Measurements from ENCODE around the gene METTL6. TPM values are rescaled to one million over a fixed set of nuclear protein-coding genes. Genes with fewer than 3 reads are reported as not detected.

The METTL6 gene
- total and polyA plus RNA-seq, 2 of the 4 experiments (the other 2 are of a cell fraction) = 15.4 to 21.5 TPM

DNA sequence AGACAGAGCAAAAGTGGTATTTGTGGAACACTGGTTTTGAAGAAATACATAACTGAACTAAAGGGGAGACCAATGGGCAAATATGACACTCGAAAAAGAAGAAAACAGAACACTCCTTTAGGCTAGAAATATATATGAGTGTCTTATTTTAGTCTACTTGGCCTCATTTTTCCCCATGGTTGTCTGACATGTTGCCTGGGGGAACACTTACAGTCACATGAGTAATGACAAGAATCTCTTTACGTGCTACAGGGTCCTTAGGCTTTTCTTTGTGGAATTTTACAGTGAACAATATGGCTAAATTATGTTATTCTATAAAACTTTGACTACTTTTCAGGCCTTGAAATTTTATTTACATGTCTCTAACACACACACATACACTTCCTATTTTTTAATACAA, 17.6 kb downstream of the METTL6 start:
- no peaks in the 10 kb centered on the region for H4K20me1 ChIP-seq (ENCODE audit: insufficient read depth, low read length)
- no peaks in the 10 kb centered on the region for H3K9me1 ChIP-seq (ENCODE audit: insufficient read depth, low read length)
- H3K4me1 ChIP-seq (ENCODE audit: control insufficient read depth, insufficient read depth, low read length) = no peaks in the 10 kb centered on the region
- BruUV-seq (replicated peaks) = no TSS peak
- H3K56ac ChIP-seq (ENCODE audit: extremely low read depth, insufficient read depth, low read length) = no peak overlapping the region
- ChIA-PET POLR2A (ENCODE audit: unreplicated experiment) (no interaction called here), CTCF (no interaction called here)
- dilution Hi-C loops (cut with HindIII; ENCODE audit: low sequenced_read_pairs, unreplicated experiment) (no loop called here), intact Hi-C loops (cut with micrococcal nuclease) (loop anchor here (10.0 kb wide), 1 partner anchor 305 kb away; no protein-coding TSS in a partner anchor), in situ Hi-C loops (cut with MboI; ENCODE audit: low sequenced_read_pairs) (no loop called here)
- no peak overlapping the region for H2BK15ac ChIP-seq (ENCODE audit: low read depth, low read length)
- no peak overlapping the region for H3K9ac ChIP-seq (ENCODE audit: low read depth, low read length)
- no peak overlapping the region for H3K27ac ChIP-seq (ENCODE audit: insufficient read depth, low read length)
- H3K79me1 ChIP-seq (ENCODE audit: low read depth in 1 of 2, low read length in 2 of 2) = no peaks in the 10 kb centered on the region; a peak in 1 of 4 replicates
- no peak overlapping the region for H3K14ac ChIP-seq (replicated peaks; ENCODE audit: low read depth, low read length)
- WGBS, 2 experiments (ENCODE audit: extremely low coverage in 2 of 2, insufficient read length in 1 of 2) = no CpG with 5 or more reads among the region's 2 CpGs
- no peak overlapping the region for H4K91ac ChIP-seq (ENCODE audit: insufficient read depth, low read depth, low read length)
- H4K5ac ChIP-seq (ENCODE audit: low read depth, low read length) = no peak overlapping the region
- H2BK120ac ChIP-seq (ENCODE audit: low read depth, low read length) = no peak overlapping the region
- no peak overlapping the region for H4K8ac ChIP-seq (ENCODE audit: low read depth in 2 of 2, low read length in 2 of 2)
- no peak overlapping the region for H3K18ac ChIP-seq (ENCODE audit: low read depth, low read length)
- no peak overlapping the region for H3K4me2 ChIP-seq (ENCODE audit: low read depth, low read length)
- no peak overlapping the region for H3K4me3 ChIP-seq (ENCODE audit: insufficient read depth, low read depth, low read length)
- H3K9me3 ChIP-seq (ENCODE audit: control insufficient read depth, insufficient read depth, low read length) = no peaks in the 10 kb centered on the region
- no peak overlapping the region for H2AFZ ChIP-seq (replicated peaks; ENCODE audit: low read length, poor library complexity)
- no peak for DNase-seq
- H2AK9ac ChIP-seq (replicated peaks; ENCODE audit: low read depth, low read length, poor library complexity) = no peak overlapping the region
- H3K36me3 ChIP-seq (ENCODE audit: control insufficient read depth, insufficient read depth, low read length) = peaks cover 27% of the 10 kb centered on the region
- no peak overlapping the region for H2BK5ac ChIP-seq (ENCODE audit: low read depth, low read length, poor library complexity, severe bottlenecking)
- H3K4ac ChIP-seq (ENCODE audit: low read depth, low read length) = no peak overlapping the region
- no peak overlapping the region for H2AK5ac ChIP-seq (ENCODE audit: low read depth, low read length)
- no peaks in the 10 kb centered on the region for H3K27me3 ChIP-seq (ENCODE audit: control insufficient read depth, insufficient read depth, low read length)
- TF ChIP-seq NFE2L2 (IDR thresholded peaks at IDR 0.05; ENCODE audit: low read depth, low read length) (no peak), CHD1 (IDR thresholded peaks at IDR 0.05; ENCODE audit: low read depth, low read length) (no peak)
- TF ChIP-seq, protein P1, sequence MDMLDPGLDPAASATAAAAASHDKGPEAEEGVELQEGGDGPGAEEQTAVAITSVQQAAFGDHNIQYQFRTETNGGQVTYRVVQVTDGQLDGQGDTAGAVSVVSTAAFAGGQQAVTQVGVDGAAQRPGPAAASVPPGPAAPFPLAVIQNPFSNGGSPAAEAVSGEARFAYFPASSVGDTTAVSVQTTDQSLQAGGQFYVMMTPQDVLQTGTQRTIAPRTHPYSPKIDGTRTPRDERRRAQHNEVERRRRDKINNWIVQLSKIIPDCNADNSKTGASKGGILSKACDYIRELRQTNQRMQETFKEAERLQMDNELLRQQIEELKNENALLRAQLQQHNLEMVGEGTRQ (IDR thresholded peaks at IDR 0.05; ENCODE audit: low read depth, low read length) = no peak
- no peak overlapping the region for H2BK20ac ChIP-seq (ENCODE audit: low read depth, low read length)
- ATAC-seq (ENCODE audit: low read depth) = no peak
- H3K23ac ChIP-seq (ENCODE audit: low read depth, low read length) = no peak overlapping the region
